ENCODE data around the gene KRT14.

GRCh38 chr17:41625602-41626001, 38.9 kb upstream of the KRT14 start:
- TF ChIP-seq POLR2A (IDR thresholded peaks at IDR 0.05; ENCODE audit: low read depth, low read length) (no peak), TAF1 (IDR thresholded peaks at IDR 0.05; ENCODE audit: borderline replicate concordance, low read depth, low read length) (no peak)
